Liver (tissue), 9 donors: ENCODE results near the gene PRDM5. TPM values are rescaled to one million over a fixed set of nuclear protein-coding genes. Genes with fewer than 3 reads are reported as not detected.

Experiments used
- DNase-seq: peaks from one replicate; pipeline ENCODE4 v3.0.0-alpha.2; 2017; ENCODE audit warnings: low spot score
- H3K27ac ChIP-seq, 2 donors: one replicate each; pipeline ENCODE4 v1.7.0; 2013; ENCODE audit warnings: inconsistent platforms in 2 of 2, low read length in 2 of 2, control low read depth in 1 of 2, low read depth in 1 of 2, mild to moderate bottlenecking in 1 of 2
- H3K27me3 ChIP-seq, 4 donors: one replicate each; pipeline versions ENCODE4 v1.6.1 to v1.7.0; 2013; ENCODE audit warnings: low read length in 3 of 4, inconsistent platforms in 1 of 4, mild to moderate bottlenecking in 1 of 4, moderate library complexity in 1 of 4; ENCODE audit not compliant: control insufficient read depth in 4 of 4, insufficient read depth in 4 of 4
- H3K36me3 ChIP-seq, 4 donors: one replicate each; pipeline versions ENCODE4 v1.6.1 to v1.7.0; 2013; ENCODE audit warnings: low read length in 3 of 4, mild to moderate bottlenecking in 3 of 4, low read depth in 1 of 4, moderate library complexity in 1 of 4; ENCODE audit not compliant: control insufficient read depth in 4 of 4, insufficient read depth in 3 of 4
- H3K4me1 ChIP-seq, 4 donors: one replicate each; pipeline versions ENCODE4 v1.6.1 to v1.7.0; 2013; ENCODE audit warnings: low read length in 3 of 4, mild to moderate bottlenecking in 3 of 4, moderate library complexity in 1 of 4; ENCODE audit not compliant: control insufficient read depth in 4 of 4, insufficient read depth in 4 of 4
- H3K4me3 ChIP-seq, 3 donors: one replicate each; pipeline versions ENCODE4 v1.6.1 to v1.7.0; 2013; ENCODE audit warnings: low read length in 3 of 3, control low read depth in 1 of 3, low read depth in 1 of 3, mild to moderate bottlenecking in 1 of 3
- H3K9ac ChIP-seq, 2 donors: one replicate each; pipeline ENCODE4 v1.7.0; 2013; ENCODE audit warnings: low read length in 2 of 2, mild to moderate bottlenecking in 2 of 2, moderate library complexity in 2 of 2, control low read depth in 1 of 2, low read depth in 1 of 2
- H3K9me3 ChIP-seq, 4 donors: one replicate each; pipeline versions ENCODE4 v1.6.1 to v1.7.0; 2013; ENCODE audit warnings: low read length in 3 of 4; ENCODE audit not compliant: control insufficient read depth in 4 of 4
- CTCF ChIP-seq: fragments of 150-350 bp; IDR thresholded peaks from 2 replicates; pipeline ENCODE4 v1.5.1; 2017; ENCODE audit warnings: improper control_type of control experiment, low read depth, low read length; ENCODE audit not compliant: missing input control
- FOXA1 ChIP-seq: IDR thresholded peaks from 2 replicates; pipeline ENCODE4 v1.6.1; 2016; ENCODE audit warnings: antibody characterized with exemption
- FOXA2 ChIP-seq: IDR thresholded peaks from 2 replicates; pipeline ENCODE4 v1.6.1; 2016; ENCODE audit warnings: antibody characterized with exemption
- GABPA ChIP-seq, 2 donors: IDR thresholded peaks in 1 of 2; conservative IDR thresholded peaks in 1 of 2; 2 replicates each; pipeline ENCODE4 v1.6.1; 2016; ENCODE audit warnings: antibody characterized with exemption in 2 of 2, mild to moderate bottlenecking in 1 of 2, moderate library complexity in 1 of 2
- HNF4A ChIP-seq, 2 donors: conservative IDR thresholded peaks; 2 replicates each; pipeline ENCODE4 v1.6.1; 2016; ENCODE audit warnings: antibody characterized with exemption in 2 of 2, mild to moderate bottlenecking in 2 of 2
- HNF4G ChIP-seq: IDR thresholded peaks from 2 replicates; pipeline ENCODE4 v1.6.1; 2016; ENCODE audit warnings: antibody characterized with exemption
- RAD21 ChIP-seq, 2 donors: IDR thresholded peaks; 2 replicates each; pipeline ENCODE4 v1.6.1; 2016; ENCODE audit warnings: antibody characterized with exemption in 2 of 2, mild to moderate bottlenecking in 2 of 2
- SP1 ChIP-seq: IDR thresholded peaks from 2 replicates; pipeline ENCODE4 v1.6.1; 2018; ENCODE audit warnings: antibody characterized with exemption, mild to moderate bottlenecking
- TAF1 ChIP-seq: conservative IDR thresholded peaks from 2 replicates; pipeline ENCODE4 v1.6.1; 2016; ENCODE audit warnings: antibody characterized with exemption, mild to moderate bottlenecking
- YY1 ChIP-seq: IDR thresholded peaks from 2 replicates; pipeline ENCODE4 v1.6.1; 2016; ENCODE audit warnings: antibody characterized with exemption, mild to moderate bottlenecking
- WGBS: extraction: QIAGEN DNeasy Blood & Tissue Kit; methylation state at CpG from one replicate; pipeline ENCODE4 v1.1.7; 2013; 5-methylcytosine and 5-hydroxymethylcytosine counted together
- polyA plus RNA-seq, 2 donors: library from polyadenylated mRNA; stranded (reverse) in 1 of 2; unstranded in 1 of 2; fragments of 200-250 nt in 1 of 2; fragments of >200 nt in 1 of 2; fragmentation: Nextera tagmentation in 1 of 2; extraction: Ambion mirVana in 1 of 2; gene quantifications; one replicate each; pipeline versions ENCODE4 v1.2.1 to v1.2.3, GENCODE V29; 2013 to 2015
- total RNA-seq, 2 donors: library from RNA; depleted of rRNA; stranded (reverse); fragments of >200 nt; gene quantifications; one replicate each; pipeline ENCODE4 v1.2.3, GENCODE V29; 2014
- TF ChIP-seq, protein P1 (sequence below): IDR thresholded peaks from 2 replicates; pipeline ENCODE4 v1.6.1; 2016; ENCODE audit warnings: antibody characterized with exemption, mild to moderate bottlenecking
- donor health status: healthy.
- donor health status: healthy.
- donor health status: healthy.
- donor health status: healthy.
- donor health status: healthy.

Gene PRDM5
- total and polyA plus RNA-seq, 4 donors, result 0.17 to 4.0 (median 1.1) TPM

DNA sequence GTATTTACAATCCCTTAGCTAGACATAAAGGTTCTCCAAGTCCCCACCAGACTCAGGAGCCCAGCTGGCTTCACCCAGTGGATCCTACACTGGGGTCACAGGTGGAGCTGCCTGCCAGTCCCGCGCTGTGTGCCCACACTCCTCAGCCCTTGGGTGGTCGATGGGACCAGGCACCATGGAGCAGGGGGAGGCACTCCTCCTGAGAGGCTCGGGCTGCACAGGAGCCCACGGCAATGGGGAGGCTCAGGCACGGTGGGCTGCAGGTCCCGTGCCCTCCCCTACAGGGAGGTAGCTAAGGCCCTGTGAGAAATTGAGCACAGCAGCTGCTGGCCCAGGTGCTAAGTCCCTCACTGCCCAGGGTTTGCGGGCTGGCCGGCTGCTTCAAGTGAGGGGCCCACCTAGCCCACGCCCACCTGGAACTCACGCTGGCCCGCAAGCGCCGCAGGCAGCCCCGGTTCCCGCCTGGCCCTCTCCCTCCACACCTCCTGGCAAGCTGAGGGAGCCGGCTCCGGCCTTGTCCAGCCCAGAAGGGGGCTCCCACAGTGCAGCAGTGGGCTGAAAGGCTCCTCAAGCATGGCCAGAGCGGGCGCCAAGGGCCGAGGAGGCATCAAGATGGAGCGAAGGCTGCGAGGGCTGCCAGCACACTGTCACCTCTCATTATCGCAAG is 113.9 kb downstream of the PRDM5 start:
- 97% methylated on average over 24 of the region's 24 CpGs for WGBS
- DNase-seq, result no peak
- Histone ChIP-seq H3K4me3 (no peak overlapping the region), H3K27ac (no peak overlapping the region), H3K9ac (no peak overlapping the region), H3K36me3 (no peaks in the 10 kb centered on the region), H3K4me1 (no peaks in the 10 kb centered on the region), H3K9me3 (peaks cover 0 to 5% (median 2%) of the 10 kb centered on the region in 4 donors), H3K27me3 (no peaks in the 10 kb centered on the region)
- TF ChIP-seq CTCF, result no peak
- no peak for TF ChIP-seq RAD21 (IDR thresholded peaks at IDR 0.05)
- no peak for TF ChIP-seq GABPA (IDR thresholded peaks at IDR 0.05 in 1 of 2, conservative IDR thresholded peaks at IDR 0.05 in 1 of 2)

DNA sequence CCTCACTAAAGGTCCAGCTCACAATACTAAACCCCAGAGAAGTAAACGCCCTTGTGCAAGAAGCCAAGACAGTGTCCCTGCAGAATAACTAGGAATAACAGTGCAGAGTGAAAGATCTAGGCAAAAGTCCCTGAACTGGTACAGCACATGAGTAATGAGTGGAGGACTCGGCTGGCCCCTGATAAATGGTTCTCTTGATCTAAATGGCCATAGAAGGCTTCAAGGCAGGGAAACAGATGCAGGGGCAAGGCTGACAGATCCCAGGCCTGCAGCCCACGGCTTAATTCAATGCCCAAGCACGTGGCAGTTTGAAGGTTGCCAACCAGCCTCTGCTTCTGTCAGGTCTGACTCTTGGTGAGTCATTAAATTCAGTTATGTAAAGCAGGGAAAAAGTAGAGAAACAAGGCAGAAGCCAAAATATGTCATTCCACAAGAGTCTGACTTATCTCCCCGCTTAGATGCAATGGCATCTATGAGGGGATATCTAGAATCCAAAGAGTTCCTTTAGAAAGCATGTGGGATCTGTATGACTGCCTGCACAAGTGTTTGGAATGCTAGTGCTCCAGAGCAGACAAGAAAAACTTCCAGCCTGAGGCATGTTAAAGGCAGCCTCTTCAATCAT is 121.3 kb downstream of the PRDM5 start:
- Histone ChIP-seq H3K9me3 (no peaks in the 10 kb centered on the region), H3K4me1 (no peaks in the 10 kb centered on the region), H3K27me3 (no peaks in the 10 kb centered on the region), H3K27ac (no peak overlapping the region), H3K36me3 (no peaks in the 10 kb centered on the region), H3K4me3 (no peak overlapping the region), H3K9ac (no peak overlapping the region)
- TF ChIP-seq CTCF (no peak), GABPA (IDR thresholded peaks at IDR 0.05 in 1 of 2, conservative IDR thresholded peaks at IDR 0.05 in 1 of 2) (no peak), HNF4A (conservative IDR thresholded peaks at IDR 0.05) (no peak), YY1 (no peak), HNF4G (no peak), SP1 (no peak), FOXA1 (no peak), FOXA2 (no peak), RAD21 (IDR thresholded peaks at IDR 0.05) (no peak), TAF1 (no peak)
- TF ChIP-seq, protein P1, sequence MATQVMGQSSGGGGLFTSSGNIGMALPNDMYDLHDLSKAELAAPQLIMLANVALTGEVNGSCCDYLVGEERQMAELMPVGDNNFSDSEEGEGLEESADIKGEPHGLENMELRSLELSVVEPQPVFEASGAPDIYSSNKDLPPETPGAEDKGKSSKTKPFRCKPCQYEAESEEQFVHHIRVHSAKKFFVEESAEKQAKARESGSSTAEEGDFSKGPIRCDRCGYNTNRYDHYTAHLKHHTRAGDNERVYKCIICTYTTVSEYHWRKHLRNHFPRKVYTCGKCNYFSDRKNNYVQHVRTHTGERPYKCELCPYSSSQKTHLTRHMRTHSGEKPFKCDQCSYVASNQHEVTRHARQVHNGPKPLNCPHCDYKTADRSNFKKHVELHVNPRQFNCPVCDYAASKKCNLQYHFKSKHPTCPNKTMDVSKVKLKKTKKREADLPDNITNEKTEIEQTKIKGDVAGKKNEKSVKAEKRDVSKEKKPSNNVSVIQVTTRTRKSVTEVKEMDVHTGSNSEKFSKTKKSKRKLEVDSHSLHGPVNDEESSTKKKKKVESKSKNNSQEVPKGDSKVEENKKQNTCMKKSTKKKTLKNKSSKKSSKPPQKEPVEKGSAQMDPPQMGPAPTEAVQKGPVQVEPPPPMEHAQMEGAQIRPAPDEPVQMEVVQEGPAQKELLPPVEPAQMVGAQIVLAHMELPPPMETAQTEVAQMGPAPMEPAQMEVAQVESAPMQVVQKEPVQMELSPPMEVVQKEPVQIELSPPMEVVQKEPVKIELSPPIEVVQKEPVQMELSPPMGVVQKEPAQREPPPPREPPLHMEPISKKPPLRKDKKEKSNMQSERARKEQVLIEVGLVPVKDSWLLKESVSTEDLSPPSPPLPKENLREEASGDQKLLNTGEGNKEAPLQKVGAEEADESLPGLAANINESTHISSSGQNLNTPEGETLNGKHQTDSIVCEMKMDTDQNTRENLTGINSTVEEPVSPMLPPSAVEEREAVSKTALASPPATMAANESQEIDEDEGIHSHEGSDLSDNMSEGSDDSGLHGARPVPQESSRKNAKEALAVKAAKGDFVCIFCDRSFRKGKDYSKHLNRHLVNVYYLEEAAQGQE, result no peak
- whole genome bisulfite sequencing, result 80% methylated on average over 5 of the region's 5 CpGs
- DNase-seq, result no peak
